Hypothalamus (tissue), 51 donors: ENCODE results near the gene DPYSL5.

Experiments
- DNase-seq, 51 donors: peaks; one replicate each; lab custom pipeline; 2025; lab: John Stamatoyannopoulos, UW

DPYSL5 gene

GRCh38 chr2:26946841-26947784 is 99.2 kb downstream of the DPYSL5 start:
- DNase-seq, result peak in 9 of 51 donors; percentile 8 to 36 (median 19)

- DNase-seq, result no peak
Measured at GRCh38 chr2:26948800-26949199, 100.9 kb downstream of the DPYSL5 start.

GRCh38 chr2:26950246-26950645 is 102.3 kb downstream of the DPYSL5 start:
- no peak for DNase-seq

GRCh38 chr2:26951236-26951635 is 103.3 kb downstream of the DPYSL5 start:
- no peak for DNase-seq

GRCh38 chr2:26952374-26952773 is 104.4 kb downstream of the DPYSL5 start:
- DNase-seq, result no peak

- DNase-seq, result no peak
Measured at GRCh38 chr2:26954135-26954534, 106.2 kb downstream of the DPYSL5 start.

GRCh38 chr2:26957041-26957440 is 109.1 kb downstream of the DPYSL5 start:
- DNase-seq, result no peak

GRCh38 chr2:26957534-26957933 is 109.6 kb downstream of the DPYSL5 start:
- DNase-seq, result no peak

- no peak for DNase-seq
Measured at GRCh38 chr2:26959331-26959730, 111.4 kb downstream of the DPYSL5 start.

- DNase-seq, result no peak
Measured at GRCh38 chr2:26964446-26965130, 116.7 kb downstream of the DPYSL5 start.

GRCh38 chr2:26968001-26968400 is 120.1 kb downstream of the DPYSL5 start:
- DNase-seq, result no peak

GRCh38 chr2:26969077-26969844 is 121.3 kb downstream of the DPYSL5 start:
- no peak for DNase-seq

GRCh38 chr2:26970244-26970927 is 122.5 kb downstream of the DPYSL5 start, which contains the start of gene MAPRE3:
MAPRE3 (plus strand) TSS chr2:26970637; CDS start chr2:27022219, 51,582 bp downstream.
- DNase-seq, result peak; percentile 8 to 93 (median 79)

GRCh38 chr2:26970928-26971627 is 123.1 kb downstream of the DPYSL5 start:
- DNase-seq, result peak in 6 of 51 donors; percentile 30 to 54 (median 39)

- no peak for DNase-seq
Measured at GRCh38 chr2:26971911-26972786, 124.2 kb downstream of the DPYSL5 start.

- DNase-seq, result no peak
Measured at GRCh38 chr2:26974352-26974751, 126.4 kb downstream of the DPYSL5 start.

- no peak for DNase-seq
Measured at GRCh38 chr2:26975102-26975501, 127.2 kb downstream of the DPYSL5 start.

- no peak for DNase-seq
Measured at GRCh38 chr2:26975656-26976055, 127.7 kb downstream of the DPYSL5 start.

- no peak for DNase-seq
Measured at GRCh38 chr2:26976237-26976636, 128.3 kb downstream of the DPYSL5 start.
